GM21526 (cell line): Measurements from ENCODE around the gene N4BP3.
A peak's percentile ranks its signal among the peaks of the same experiment; 100 is the strongest.
"Not testable (repeated sequence)": the region's sequence is repeated elsewhere in the genome, so short reads cannot be mapped to it uniquely, and the experiment has no call there.

Source experiments
- ATAC-seq: cut with Tn5 transposase; IDR thresholded peaks from one replicate; pipeline ENCODE4 v1.9.1; 2021; ENCODE audit warnings: moderate library complexity; ENCODE audit not compliant: unreplicated experiment, low FRiP score

N4BP3 gene

DNA sequence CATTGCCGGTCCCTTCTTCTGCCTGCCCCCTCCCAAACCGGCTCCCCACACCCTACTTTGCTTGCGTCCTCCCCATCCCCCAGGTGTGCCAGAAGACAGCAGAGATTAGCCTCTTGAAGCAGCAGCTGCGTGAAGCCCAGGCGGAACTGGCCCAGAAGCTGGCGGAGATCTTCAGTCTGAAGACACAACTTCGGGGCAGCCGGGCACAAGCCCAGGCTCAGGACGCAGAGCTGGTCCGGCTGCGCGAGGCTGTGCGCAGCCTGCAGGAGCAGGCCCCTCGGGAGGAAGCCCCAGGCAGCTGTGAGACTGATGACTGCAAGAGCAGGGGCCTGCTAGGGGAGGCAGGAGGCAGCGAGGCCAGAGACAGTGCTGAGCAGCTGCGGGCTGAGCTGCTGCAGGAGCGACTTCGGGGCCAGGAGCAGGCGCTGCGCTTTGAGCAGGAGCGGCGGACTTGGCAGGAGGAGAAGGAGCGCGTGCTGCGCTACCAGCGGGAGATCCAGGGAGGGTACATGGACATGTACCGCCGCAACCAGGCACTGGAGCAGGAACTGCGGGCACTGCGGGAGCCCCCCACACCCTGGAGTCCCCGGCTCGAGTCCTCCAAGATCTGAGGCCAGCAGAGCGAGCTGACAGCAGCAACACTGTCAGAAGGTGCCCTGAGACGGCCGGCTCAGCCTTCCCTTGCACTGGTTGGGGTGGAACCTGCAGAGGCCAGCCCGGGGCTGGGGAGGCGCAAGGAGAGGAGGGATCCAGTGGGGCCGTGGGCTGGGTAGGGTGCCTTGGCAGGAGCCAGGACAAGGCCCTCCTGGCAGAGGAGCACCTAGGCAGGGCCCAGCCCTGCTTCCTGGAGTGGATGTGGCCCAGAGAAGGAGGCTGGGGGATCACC is 8.3 kb downstream of the N4BP3 start:
- ATAC-seq, result no peak

DNA sequence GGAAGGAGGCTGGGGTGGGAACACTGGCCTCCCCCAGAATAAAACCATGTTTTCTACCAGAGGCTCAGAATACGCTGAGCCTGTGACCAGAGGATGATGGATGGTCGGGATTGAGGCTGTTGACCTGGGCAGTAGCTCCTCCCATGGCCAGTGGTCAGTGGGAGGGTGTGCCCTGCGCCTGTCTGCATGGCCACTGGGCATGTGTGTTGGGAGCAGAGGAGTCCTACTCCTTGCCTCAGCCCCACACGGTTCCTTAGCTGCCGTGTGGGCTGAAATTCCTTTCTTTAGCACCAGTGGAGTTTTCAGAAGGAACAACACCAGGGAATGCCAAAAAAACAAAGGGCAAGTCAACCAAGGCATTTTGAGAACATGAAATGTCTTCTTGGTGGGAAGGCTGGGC is 9.0 kb downstream of the N4BP3 start:
- ATAC-seq, result no peak

DNA sequence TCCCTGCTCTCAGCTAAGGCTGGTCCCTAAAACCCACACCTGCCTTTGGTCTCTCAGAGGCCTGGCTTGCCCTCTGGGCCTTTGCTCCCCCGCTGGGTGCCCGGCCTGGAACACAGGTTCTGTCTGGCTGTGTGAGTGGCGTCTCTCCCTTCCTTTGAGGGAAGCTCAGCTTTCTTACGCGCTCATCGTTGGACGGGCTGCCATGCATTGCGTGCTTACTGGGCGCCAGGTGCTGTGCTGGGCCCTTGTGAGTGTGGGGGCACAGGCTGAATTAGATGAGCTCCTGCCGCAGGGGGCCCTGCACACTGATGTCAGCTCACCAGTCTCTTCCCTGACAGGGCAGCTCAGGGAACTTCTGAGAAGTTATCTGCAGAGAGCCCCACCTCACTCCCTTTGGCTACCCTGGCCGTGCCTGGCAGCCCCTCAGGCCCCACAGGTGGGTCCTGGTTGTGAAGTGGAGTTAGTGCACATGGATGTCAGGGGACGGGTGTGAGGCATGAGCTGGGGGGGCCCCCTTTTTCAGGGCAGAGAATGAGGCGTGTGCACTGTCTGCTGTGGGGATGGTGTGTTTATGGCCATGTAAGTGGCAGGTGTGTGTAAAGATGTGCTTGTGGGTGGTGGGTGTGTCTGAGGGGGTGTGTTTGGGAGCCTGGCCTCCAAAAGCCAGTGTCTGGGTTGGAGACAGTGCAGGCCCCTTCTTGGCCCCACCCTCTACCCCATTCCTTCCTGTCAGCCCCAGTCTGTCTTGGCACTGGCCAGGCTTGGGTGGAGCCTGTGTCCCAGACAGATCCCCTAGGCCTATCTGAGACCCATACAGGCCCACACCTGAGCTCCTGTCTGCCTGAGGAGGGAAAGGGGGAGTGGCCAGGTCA is 10.0 kb downstream of the N4BP3 start:
- no peak for ATAC-seq

DNA sequence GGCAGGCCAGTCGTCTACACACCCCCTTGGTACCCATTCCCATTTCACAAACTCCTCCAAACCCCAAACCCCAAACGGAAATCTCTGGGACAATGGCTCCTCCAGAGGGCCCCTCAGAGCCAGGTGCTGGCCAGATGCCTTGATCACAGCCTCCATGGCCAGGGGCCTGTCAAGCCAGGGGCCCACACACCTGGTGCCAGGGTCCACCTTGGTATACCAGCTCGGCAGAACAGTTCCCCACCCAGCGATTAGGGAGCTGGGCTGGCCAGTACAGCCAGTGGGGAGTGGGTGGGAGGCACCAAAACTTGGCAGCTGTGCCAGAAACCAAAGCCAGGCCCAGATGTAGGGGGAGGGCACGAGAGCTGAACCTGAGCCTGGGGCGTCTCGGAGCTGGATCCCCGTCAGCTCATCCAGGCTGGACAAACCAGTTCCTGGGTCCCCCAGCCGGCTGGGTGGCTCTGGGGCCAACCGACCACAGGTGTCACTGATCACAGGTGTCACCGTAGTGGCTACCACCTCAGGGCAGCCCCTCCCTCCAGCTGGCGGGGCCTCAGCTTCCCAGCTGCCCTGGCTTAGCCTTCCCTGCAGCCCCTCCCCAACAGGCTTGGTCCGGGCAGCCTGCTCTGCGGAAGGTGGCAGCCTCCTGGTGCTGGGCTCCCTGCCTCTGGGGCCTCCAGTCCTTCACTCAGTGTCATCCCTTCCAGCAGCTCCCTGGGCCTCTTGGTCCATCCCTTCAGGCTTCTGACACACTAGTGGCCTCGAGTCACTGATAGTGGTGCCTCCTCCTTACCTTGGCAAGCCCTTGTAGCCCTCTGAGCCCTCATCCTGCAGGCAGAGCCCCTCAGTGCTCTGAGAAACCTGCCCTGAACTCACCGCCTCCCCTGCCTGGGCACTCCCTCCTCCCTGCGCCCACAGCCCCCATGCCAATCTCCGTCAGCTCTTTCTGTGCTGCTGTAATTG is 10.9 kb downstream of the N4BP3 start:
- no peak for ATAC-seq

DNA sequence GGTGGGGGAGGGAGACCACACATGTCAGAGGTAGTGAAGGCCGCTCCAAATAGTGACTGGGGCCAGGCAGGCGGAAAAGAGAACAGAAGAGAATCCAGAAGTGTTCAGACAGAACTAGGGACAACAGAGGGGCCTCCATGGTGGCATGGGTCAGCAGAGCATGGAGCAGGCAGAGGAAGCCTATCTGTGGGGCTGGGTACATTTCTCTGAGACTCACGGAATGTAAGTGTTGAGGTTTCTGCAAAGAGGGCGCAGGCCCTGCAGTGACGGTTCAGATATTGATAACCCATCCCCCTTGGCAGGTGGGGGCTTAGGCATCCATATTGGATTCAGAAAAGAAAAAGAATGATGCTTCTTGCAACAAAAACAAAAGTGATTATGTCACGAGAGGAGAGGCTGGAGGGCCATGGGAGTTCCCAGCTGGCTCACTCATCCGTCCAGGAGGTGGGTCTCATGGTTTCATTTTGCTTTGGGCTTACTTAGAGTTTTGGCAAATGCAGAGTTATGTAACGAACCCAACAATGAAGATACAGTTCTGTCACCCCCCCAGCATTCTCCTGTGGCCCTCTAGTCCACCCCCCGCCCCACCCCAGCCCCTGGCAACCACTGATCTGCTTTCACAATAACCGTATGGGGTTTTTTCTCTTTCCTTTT is 12.0 kb downstream of the N4BP3 start:
- ATAC-seq, result no peak

DNA sequence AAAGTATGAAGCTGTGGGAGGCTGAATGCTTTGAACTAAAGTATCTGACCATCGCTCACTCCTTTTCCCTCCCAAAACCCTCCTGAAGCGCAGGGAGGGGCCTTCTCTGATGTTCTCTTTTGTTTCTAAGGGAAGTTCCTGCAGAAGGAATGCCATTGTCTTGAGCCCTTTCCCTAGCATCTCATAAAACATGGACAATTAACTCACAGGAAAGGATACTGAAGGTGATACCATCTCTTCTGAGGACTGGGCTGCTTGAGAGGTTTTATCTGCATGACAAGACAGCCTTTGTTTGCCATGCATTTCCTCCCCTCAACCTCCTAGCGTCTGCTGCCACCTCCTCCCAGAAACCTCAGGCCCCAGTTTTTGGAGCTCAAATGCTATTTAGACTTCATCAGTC is 13.2 kb downstream of the N4BP3 start:
- no peak for ATAC-seq

DNA sequence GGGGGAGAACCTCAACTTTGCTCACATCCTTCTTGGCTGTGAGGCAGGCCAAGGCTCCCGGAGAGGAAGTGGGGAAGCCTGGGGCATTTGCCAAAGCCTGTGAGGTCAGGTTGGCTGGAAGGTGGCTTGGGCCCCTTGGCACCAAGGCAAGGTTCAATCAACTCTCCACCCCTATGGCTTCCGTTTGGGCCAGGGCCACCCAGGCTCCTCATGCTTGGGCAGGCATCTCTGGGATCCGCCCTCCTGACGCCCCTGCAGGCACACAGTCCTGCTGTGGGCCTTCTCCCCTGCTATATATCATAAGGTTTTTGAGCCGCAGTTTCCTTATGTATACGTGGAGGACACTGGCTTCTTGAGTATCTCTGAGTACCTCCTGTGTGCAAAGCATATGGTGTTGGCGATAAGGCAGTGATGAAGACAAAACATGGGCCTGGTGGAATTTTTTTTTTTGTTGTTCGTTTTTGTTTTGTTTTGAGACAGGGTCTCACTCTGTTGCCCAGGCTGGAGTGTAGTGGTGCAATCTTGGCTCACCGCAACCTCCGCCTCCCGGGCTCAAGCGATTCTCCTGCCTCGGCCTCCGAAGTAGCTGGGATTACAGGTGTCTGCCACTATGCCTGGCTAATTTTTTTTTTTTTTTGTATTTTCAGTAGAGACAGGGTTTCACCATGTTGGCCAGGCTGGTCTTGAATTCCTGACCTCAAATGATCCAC is 14.1 kb downstream of the N4BP3 start:
- not testable (repeated sequence) for ATAC-seq

DNA sequence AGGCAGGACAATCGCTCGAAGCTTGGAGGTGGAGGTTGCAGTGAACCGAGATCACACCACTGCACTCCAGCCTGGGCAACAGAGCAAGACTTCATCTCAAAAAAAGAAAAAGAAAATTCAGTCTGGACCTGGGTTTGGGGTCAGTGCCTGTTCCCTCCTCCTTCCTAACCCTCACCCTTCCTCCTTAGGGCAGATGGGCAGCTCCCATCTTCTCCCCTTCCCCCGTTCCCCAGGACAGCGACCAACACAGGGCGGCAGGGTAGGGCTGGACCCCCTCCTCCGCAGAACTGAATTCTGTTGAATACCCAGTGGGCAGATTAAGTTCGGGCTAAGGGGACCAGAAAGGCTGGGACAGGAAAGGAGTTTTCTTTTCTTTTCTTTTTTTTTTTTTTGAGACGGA is 16.0 kb downstream of the N4BP3 start:
- no peak for ATAC-seq

DNA sequence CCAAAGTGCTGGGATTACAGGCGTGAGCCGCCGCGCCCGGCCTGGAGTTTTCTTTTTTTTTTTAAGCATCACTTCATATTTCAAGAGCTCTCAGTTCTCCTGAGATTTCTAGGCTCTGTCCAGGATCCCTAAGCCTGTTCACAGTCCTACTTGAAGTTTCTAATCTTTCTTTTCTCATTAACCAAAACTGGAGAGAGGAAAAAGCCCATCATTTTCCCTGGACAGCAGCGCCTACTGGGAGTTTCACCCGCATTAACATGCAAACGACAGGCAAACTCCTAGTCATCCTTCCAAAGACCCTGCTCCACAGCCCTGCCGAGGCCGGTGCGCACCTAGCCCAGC is 16.9 kb downstream of the N4BP3 start:
- ATAC-seq, result not testable (repeated sequence)

DNA sequence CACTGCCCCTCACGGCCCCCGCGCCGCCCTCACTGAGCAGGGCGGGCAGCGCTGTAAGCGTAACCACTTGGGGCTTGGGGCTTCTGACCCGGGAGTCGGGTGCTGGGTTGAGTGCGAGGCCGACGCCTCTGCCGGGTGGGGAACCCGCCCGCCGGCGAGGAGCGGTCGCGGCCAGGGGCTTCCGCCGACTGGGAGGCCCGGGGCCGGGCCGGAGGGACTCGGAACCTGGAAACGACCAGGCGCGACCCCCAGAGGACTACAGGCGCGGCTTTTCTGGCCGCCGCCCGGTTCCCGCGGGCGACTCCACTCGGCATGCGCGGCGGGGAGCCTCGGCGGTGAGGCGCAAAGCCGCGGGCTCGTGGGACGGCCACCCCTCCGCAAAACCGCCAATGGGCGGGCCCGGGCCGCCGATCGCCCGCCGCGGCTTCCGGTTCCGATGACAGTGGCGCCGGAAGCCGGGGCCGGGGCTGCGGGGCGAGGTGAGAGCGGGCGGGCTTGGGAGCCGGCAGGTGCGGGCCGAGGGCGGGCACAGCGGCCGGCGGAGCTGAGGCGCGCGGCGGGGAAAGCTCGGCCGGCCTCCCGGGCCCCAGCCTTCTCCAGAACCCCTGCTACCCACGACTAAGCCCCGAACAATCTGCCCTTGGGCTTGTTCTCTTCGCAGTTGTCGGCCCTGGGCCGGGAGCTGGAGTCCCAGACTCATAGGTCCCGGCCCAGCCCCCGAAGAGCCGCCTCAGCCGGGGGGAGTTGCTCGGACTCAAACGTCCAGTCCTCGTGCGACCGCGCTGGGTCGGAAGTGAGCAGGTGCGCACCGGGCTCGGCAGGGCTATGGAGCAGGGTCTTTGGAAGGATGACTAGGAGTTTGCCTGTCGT is 17.5 kb downstream of the N4BP3 start, which contains the start of gene RMND5B:
Gene RMND5B, plus strand, starts transcription at position 439 of the 870 bp plus-strand sequence. CDS start 7,106 bp downstream, outside the sequence.
- ATAC-seq, result peak; percentile 80

DNA sequence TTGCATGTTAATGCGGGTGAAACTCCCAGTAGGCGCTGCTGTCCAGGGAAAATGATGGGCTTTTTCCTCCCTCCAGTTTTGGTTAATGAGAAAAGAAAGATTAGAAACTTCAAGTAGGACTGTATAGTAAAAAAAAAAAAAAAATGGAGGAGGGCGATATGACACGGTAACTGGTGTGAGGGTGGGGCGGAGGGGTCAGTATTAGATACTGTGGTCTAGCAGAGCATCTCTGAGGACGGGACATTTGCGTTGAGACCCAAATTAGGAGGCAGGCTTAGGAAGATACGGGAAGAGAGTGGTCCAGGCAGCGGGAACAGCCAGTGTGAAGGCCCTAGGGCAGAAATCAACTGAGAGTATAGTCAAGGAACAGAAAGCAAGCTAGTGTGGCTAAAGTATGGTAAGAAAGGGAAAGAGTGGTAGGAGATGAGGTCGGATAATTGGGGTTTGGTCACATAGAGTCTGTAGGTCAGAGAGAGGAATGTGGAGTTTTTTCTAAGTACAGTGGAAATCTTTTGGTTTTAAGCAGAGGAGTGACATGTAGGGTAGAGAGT is 18.2 kb downstream of the N4BP3 start:
- no peak for ATAC-seq

DNA sequence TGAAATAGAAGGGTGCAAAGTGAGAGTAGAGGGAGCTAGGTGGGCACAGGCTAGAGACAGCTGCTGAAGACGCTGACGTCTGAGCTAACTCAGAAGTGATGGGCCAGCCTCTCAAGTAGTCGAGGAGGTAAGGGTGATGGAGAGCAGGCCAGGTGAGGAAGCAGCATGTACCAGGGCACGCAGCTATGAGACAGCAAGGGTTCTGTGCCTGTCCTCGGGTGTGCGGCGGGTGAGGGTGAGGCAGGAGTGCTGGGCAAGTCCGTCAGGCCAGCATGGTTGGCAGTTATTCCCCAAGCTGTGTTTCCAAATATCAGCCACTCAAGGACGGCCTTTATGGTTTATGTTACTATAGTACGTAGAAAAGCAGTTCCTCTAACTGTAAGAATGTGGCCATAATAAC is 23.7 kb downstream of the N4BP3 start:
- no peak for ATAC-seq

DNA sequence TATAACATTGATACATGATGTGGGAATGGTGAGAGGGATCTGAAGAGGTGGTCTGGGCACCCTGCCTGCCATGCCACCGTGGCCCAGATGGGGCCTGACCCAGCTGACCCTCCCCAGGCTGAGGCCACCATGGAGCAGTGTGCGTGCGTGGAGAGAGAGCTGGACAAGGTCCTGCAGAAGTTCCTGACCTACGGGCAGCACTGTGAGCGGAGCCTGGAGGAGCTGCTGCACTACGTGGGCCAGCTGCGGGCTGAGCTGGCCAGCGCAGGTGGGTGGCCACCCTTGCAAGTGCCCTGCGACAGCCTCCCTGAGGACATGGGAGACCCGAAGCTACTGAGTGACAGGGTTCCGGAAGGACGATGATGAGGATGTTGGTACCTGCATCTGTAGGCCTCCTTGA is 24.7 kb downstream of the N4BP3 start:
- no peak for ATAC-seq

DNA sequence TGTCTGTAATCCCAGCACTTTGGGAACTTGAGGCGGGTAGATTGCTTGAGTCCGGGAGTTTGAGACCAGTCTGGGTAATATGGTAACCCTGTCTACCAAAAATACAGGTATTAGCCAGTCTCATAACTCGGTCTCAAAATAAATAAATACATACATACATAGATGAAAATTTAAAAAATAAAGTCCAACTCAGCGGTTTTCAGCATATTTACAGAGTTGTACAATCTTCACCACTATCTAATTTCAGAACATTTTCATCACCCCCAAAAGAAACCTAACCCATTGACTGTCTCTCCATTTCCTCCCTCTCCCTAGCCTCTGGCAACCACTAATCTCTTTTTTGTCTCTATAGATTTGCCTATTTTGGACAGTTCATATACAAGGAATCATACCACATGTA is 28.2 kb downstream of the N4BP3 start:
- no peak for ATAC-seq

DNA sequence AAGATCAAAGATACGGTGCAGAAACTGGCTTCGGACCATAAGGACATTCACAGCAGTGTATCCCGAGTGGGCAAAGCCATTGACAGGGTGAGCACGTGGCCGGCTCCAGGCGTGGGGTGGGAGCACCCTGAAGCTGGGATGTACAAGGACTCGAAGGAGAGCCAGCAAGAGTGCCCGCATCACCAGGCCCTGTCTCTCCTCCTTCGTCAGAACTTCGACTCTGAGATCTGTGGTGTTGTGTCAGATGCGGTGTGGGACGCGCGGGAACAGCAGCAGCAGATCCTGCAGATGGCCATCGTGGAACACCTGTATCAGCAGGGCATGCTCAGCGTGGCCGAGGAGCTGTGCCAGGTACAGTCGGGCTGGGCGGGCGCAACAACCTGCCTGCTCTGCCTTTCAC is 29.3 kb downstream of the N4BP3 start:
- no peak for ATAC-seq

DNA sequence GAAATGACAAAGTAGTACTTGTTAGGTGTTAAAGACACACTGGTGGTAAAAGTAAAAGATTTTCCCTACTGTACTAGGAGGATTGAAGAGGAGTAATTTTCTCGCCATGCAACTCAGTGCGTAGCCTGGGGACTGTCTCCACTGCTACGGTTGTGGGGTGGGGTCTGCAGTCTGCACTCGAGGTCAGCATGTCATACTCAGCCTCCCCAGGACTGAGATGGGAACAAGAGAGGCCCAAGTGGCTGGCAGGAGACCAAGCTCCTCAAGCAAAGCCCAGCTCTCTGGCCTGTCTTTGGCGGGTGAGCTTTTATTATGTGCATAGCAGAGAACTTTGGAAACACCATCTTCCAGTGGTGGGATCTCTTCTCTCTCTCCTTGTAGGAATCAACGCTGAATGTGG is 29.9 kb downstream of the N4BP3 start:
- ATAC-seq, result no peak

DNA sequence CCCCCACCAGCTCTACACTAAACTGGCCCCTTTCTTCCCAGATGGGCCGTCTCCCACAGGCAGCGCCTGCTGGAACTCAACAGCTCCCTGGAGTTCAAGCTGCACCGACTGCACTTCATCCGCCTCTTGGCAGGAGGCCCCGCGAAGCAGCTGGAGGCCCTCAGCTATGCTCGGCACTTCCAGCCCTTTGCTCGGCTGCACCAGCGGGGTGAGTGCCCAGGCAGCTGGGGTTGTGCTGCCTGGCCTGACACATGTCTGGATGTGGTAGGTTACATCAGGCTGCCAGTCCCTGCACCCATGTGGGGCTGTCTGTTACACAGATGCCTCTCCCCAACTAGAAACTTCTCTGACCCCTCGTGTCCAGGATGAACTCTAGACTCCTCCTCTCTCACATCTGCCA is 30.6 kb downstream of the N4BP3 start:
- ATAC-seq, result no peak
